ENCODE data around the gene DHRS3. TPM values are rescaled to one million over a fixed set of nuclear protein-coding genes. Genes with fewer than 3 reads are reported as not detected.

Gene DHRS3
- total RNA-seq, 1 experiment from 2014 or later, result 54.5 TPM

GRCh38 chr1:12541274-12542137 is 76.5 kb downstream of the DHRS3 start:
- Histone ChIP-seq H2AFZ (ENCODE audit: low read length) (no peak overlapping the region), H3T11ph (ENCODE audit: low read length) (no peak overlapping the region), H3K9me3 (ENCODE audit: control insufficient read depth, low read depth, low read length) (no peaks in the 10 kb centered on the region), H2BK5ac (ENCODE audit: insufficient read length, low read length) (no peak overlapping the region), H4K91ac (ENCODE audit: insufficient read length, low read depth, low read length) (no peak overlapping the region), H2BK15ac (ENCODE audit: low read depth, low read length) (no peak overlapping the region), H3K14ac (ENCODE audit: insufficient read depth, low read length) (no peak overlapping the region), H3K56ac (ENCODE audit: insufficient read length, low read depth, low read length) (no peak overlapping the region), H3K79me2 (ENCODE audit: insufficient read depth, low read length) (no peaks in the 10 kb centered on the region), H3K18ac (ENCODE audit: insufficient read length, low read depth, low read length) (no peak overlapping the region), H3K79me1 (ENCODE audit: insufficient read depth, low read depth, low read length, poor library complexity, severe bottlenecking) (no peaks in the 10 kb centered on the region), H3K4me1 (ENCODE audit: insufficient read depth, low read length) (no peaks in the 10 kb centered on the region; the same call in 1 of the 2 replicates), H4K20me1 (ENCODE audit: control insufficient read depth, insufficient read depth, insufficient read length) (no peaks in the 10 kb centered on the region), H3K27me3 (ENCODE audit: insufficient read depth, low read length) (no peaks in the 10 kb centered on the region), H4K5ac (ENCODE audit: insufficient read length, low read depth, low read length) (no peak overlapping the region), H3K27ac (ENCODE audit: insufficient read length, low read depth, low read length) (no peak overlapping the region), H3K4me2 (ENCODE audit: insufficient read depth, insufficient read length, low read length) (no peak overlapping the region), H3K23me2 (ENCODE audit: insufficient read length, low read depth, low read length, poor library complexity, severe bottlenecking) (no peaks in the 10 kb centered on the region), H3K9ac (ENCODE audit: extremely low read depth, insufficient read length, low read length) (no peak overlapping the region), H2AK5ac (ENCODE audit: insufficient read length, low read length) (no peak overlapping the region), H2BK12ac (ENCODE audit: insufficient read length, low read depth, low read length) (no peak overlapping the region), H2BK120ac (ENCODE audit: low read depth, low read length, poor library complexity, severe bottlenecking) (no peak overlapping the region), H2BK20ac (ENCODE audit: low read depth, low read length, poor library complexity, severe bottlenecking) (no peak overlapping the region), H3K23ac (ENCODE audit: insufficient read length, low read depth, low read length) (no peak overlapping the region), H3K4ac (ENCODE audit: low read depth, low read length) (no peak overlapping the region), H4K8ac (replicated peaks; ENCODE audit: insufficient read length, low read depth, low read length) (no peak overlapping the region)
- H3K9me3 Mint-ChIP-seq, result no peaks in the 10 kb centered on the region
- no peaks in the 10 kb centered on the region; a peak in 1 of 7 replicates for H3K36me3 Mint-ChIP-seq (ENCODE audit: insufficient read depth in 1 of 3, low read depth in 3 of 3)
- no peak for TF ChIP-seq CTCF (conservative IDR thresholded peaks at IDR 0.05)
- WGBS (ENCODE audit: extremely low coverage, insufficient read length, low lambda C conversion rate), result no CpG with 5 or more reads among the region's 17 CpGs
- H3K27ac Mint-ChIP-seq, result no peak overlapping the region; a peak in 1 of 7 replicates
- DNase-seq, result no peak
- no peak overlapping the region for H3K4me3 Mint-ChIP-seq
- no peaks in the 10 kb centered on the region for H3K27me3 Mint-ChIP-seq (ENCODE audit: low read depth)
- H3K4me1 Mint-ChIP-seq, result peaks cover 7 to 34% of the 10 kb centered on the region in 2 experiments

All from H9 (cell line).